Effector memory CD4-positive, alpha-beta T cell (primary cell): Measurements from ENCODE around the gene XIAP.
"Not testable (repeated sequence)": the region's sequence is repeated elsewhere in the genome, so short reads cannot be mapped to it uniquely, and the experiment has no call there.

Experiments used
- DNase-seq, 3 donors: peaks; one replicate each; pipeline ENCODE4 v3.0.0-alpha.2; 2020
- H3K27ac ChIP-seq: 2 replicates; pipeline ENCODE4 v1.7.0; 2013; ENCODE audit warnings: mild to moderate bottlenecking, low read length, moderate library complexity; ENCODE audit not compliant: insufficient read depth, poor library complexity, severe bottlenecking
- H3K27me3 ChIP-seq: replicated peaks from 2 replicates; pipeline ENCODE4 v1.7.0; 2013; ENCODE audit warnings: mild to moderate bottlenecking, low read length; ENCODE audit not compliant: insufficient read depth, control insufficient read depth, poor library complexity, severe bottlenecking
- H3K36me3 ChIP-seq: 2 replicates; pipeline ENCODE4 v1.7.0; 2013; ENCODE audit warnings: mild to moderate bottlenecking, low read length, moderate library complexity; ENCODE audit not compliant: control insufficient read depth, insufficient read depth
- H3K4me1 ChIP-seq: 2 replicates; pipeline ENCODE4 v1.7.0; 2013; ENCODE audit warnings: low read length, mild to moderate bottlenecking; ENCODE audit not compliant: control insufficient read depth, insufficient read depth, poor library complexity, severe bottlenecking
- H3K4me3 ChIP-seq: 2 replicates; pipeline ENCODE4 v1.7.0; 2013; ENCODE audit warnings: low read length, low read depth, mild to moderate bottlenecking; ENCODE audit not compliant: insufficient read depth, poor library complexity, severe bottlenecking
- H3K9me3 ChIP-seq: 2 replicates; pipeline ENCODE4 v1.7.0; 2013; ENCODE audit warnings: mild to moderate bottlenecking, low read length, moderate library complexity; ENCODE audit not compliant: control insufficient read depth
- total RNA-seq, 3 donors: gene quantifications; one replicate each; lab custom pipeline; 2026; lab: John Stamatoyannopoulos, UW

The XIAP gene
- 63.8 to 86.6 (median 66.4) reads per million in 3 donors for total RNA-seq

GRCh38 chrX:123859846-123860838, at the start of gene XIAP:
Gene XIAP, plus strand, starts transcription at chrX:123860053. Its CDS starts 25,610 bp downstream, at chrX:123885663.
- no peaks in the 10 kb centered on the region for H3K9me3 ChIP-seq
- peak within 1 kb of the TSS; percentile 82 for H3K27ac ChIP-seq
- H3K27me3 ChIP-seq: no peaks in the 10 kb centered on the region
- no peaks in the 10 kb centered on the region for H3K36me3 ChIP-seq
- H3K4me1 ChIP-seq: peaks cover 4% of the 10 kb centered on the region
- peak within 1 kb of the TSS; percentile 80 for H3K4me3 ChIP-seq
- DNase-seq: peak; percentile 42 to 58 (median 45)

DNA sequence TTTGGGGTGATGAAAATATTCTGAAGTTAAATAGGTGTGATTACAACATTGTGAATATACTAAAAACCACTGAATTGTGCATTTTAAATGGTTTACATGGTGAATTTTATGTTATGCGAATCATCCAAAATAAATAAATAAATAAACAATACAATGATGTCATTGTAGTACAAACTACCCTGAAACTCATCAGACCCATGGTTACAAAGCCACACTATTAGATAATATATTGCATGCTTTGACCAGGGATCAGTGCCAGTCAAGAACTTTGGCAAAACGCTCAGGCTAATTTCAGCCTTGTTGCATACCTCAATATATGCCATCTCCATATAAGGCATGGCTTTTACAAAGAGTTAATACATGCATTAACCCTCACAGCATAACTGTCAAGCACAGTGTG, 45.5 kb upstream of the XIAP start:
- Histone ChIP-seq H3K27ac (no peak overlapping the region), H3K36me3 (no peaks in the 10 kb centered on the region), H3K27me3 (no peaks in the 10 kb centered on the region), H3K4me3 (no peak overlapping the region), H3K4me1 (no peaks in the 10 kb centered on the region), H3K9me3 (no peaks in the 10 kb centered on the region)
- DNase-seq: no peak

GRCh38 chrX:123814934-123815394, 44.9 kb upstream of the XIAP start:
- H3K27me3 ChIP-seq, H3K36me3 ChIP-seq, H3K27ac ChIP-seq, H3K4me3 ChIP-seq, H3K9me3 ChIP-seq, H3K4me1 ChIP-seq, DNase-seq: not testable (repeated sequence)

GRCh38 chrX:123817288-123817894, 42.5 kb upstream of the XIAP start:
- Histone ChIP-seq H3K4me1 (no peaks in the 10 kb centered on the region), H3K27me3 (no peaks in the 10 kb centered on the region), H3K9me3 (no peaks in the 10 kb centered on the region), H3K27ac (no peak overlapping the region), H3K4me3 (no peak overlapping the region), H3K36me3 (no peaks in the 10 kb centered on the region)
- no peak for DNase-seq

- no peak overlapping the region for H3K4me3 ChIP-seq
- no peaks in the 10 kb centered on the region for H3K4me1 ChIP-seq
- no peaks in the 10 kb centered on the region for H3K27me3 ChIP-seq
- H3K9me3 ChIP-seq: no peaks in the 10 kb centered on the region
- H3K36me3 ChIP-seq: no peaks in the 10 kb centered on the region
- H3K27ac ChIP-seq: no peak overlapping the region
- no peak for DNase-seq
Observed at GRCh38 chrX:123818243-123818642, 41.6 kb upstream of the XIAP start.

DNA sequence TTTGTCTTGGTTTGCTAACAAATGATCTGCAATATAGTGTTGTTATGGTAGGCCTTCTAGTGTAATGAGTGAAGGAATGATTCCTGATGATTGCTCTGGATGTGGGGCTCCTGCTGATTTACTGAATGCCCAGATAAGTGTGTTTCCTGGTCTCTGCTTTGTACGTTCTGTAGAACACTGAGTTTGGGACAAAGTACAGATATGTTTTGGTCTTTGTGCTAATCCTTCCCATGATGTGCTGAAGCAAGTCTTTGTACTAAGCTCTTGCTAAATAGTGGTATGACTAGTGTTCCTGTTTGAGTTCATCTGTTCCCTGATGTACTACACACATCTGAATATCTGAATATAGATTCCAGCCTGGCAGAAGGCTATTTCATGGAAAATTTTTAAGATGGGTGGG, 36.9 kb upstream of the XIAP start:
- H3K9me3 ChIP-seq: no peaks in the 10 kb centered on the region
- H3K36me3 ChIP-seq: no peaks in the 10 kb centered on the region
- no peak overlapping the region for H3K4me3 ChIP-seq
- no peak for DNase-seq
- no peak overlapping the region for H3K27ac ChIP-seq
- no peaks in the 10 kb centered on the region for H3K4me1 ChIP-seq
- no peaks in the 10 kb centered on the region for H3K27me3 ChIP-seq

DNA sequence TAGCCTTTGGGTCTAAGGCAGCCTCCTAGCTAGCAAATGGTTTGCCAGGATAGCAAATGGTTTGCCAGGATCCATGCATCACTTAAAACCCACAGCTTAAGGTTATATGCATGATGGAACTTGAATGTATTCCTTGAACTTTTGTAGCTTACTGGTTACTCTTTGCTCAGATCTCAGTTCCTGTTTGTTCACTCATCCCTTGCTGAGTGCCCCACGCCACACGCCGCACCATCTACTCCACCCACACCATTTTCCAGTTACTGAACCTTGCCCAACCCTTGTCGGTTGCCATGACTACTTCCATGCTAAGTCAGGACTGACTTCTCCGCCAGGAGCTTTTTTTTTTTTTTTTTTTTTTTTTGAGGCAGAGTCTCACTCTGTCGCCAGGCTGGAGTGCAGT, 29.5 kb upstream of the XIAP start:
- Histone ChIP-seq H3K9me3 (no peaks in the 10 kb centered on the region), H3K36me3 (no peaks in the 10 kb centered on the region), H3K27ac (no peak overlapping the region), H3K27me3 (no peaks in the 10 kb centered on the region), H3K4me3 (no peak overlapping the region), H3K4me1 (no peaks in the 10 kb centered on the region)
- no peak for DNase-seq

- DNase-seq: peak; percentile 14 to 41 (median 23)
Observed at GRCh38 chrX:123833387-123833786, 26.5 kb upstream of the XIAP start.

DNA sequence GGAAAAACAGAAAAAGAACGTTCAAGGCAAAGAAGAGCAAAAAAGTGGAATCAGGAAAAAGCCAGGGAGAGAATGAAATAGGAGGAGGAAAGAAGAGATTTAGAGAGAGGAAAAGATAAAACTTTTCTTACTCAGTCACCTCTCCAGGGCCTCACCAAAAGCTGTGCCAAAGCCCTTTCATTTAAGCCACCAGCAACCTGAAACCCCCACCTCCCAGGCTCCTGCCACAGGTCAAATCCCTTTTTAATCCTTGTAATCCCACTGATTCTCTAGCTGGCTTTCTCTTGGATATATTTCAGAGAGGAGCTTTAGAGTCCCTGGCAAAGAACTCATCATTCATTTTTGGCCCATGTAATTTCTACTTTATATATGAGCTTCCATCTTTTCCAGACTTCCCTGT, 25.7 kb upstream of the XIAP start:
- Histone ChIP-seq H3K9me3 (no peaks in the 10 kb centered on the region), H3K36me3 (no peaks in the 10 kb centered on the region), H3K4me3 (no peak overlapping the region), H3K27ac (no peak overlapping the region), H3K4me1 (no peaks in the 10 kb centered on the region), H3K27me3 (no peaks in the 10 kb centered on the region)
- no peak for DNase-seq

More at GRCh38 chrX:123833387-123833786, 26.5 kb upstream of the XIAP start:
- Histone ChIP-seq H3K4me3 (no peak overlapping the region), H3K36me3 (no peaks in the 10 kb centered on the region), H3K9me3 (no peaks in the 10 kb centered on the region), H3K4me1 (no peaks in the 10 kb centered on the region), H3K27me3 (no peaks in the 10 kb centered on the region), H3K27ac (no peak overlapping the region)
